ENCODE results near the gene LUM. TPM values are rescaled to one million over a fixed set of nuclear protein-coding genes. Genes with fewer than 3 reads are reported as not detected.

The LUM gene
- total RNA-seq, 6 experiments from 2014 or later: 5.1 to 51.2 (median 10.1) TPM

GRCh38 chr12:91099341-91099740 is 12.0 kb downstream of the LUM start:
- no peaks in the 10 kb centered on the region for H3K27me3 ChIP-seq
- TF ChIP-seq, protein P1, sequence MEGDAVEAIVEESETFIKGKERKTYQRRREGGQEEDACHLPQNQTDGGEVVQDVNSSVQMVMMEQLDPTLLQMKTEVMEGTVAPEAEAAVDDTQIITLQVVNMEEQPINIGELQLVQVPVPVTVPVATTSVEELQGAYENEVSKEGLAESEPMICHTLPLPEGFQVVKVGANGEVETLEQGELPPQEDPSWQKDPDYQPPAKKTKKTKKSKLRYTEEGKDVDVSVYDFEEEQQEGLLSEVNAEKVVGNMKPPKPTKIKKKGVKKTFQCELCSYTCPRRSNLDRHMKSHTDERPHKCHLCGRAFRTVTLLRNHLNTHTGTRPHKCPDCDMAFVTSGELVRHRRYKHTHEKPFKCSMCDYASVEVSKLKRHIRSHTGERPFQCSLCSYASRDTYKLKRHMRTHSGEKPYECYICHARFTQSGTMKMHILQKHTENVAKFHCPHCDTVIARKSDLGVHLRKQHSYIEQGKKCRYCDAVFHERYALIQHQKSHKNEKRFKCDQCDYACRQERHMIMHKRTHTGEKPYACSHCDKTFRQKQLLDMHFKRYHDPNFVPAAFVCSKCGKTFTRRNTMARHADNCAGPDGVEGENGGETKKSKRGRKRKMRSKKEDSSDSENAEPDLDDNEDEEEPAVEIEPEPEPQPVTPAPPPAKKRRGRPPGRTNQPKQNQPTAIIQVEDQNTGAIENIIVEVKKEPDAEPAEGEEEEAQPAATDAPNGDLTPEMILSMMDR (IDR thresholded peaks at IDR 0.05): no peak
- no peak for TF ChIP-seq POLR2A (IDR thresholded peaks at IDR 0.05)
- intact Hi-C loops (cut with DNase I): no loop called here
- ATAC-seq (no peak), DNase-seq (no peak)
- no peak overlapping the region for H3K4me3 ChIP-seq
- H3K4me1 ChIP-seq: no peaks in the 10 kb centered on the region
- no peaks in the 10 kb centered on the region for H3K36me3 ChIP-seq
- WGBS (ENCODE audit: insufficient coverage, low coverage, low lambda C conversion rate, missing lambda C conversion rate): 37% methylated on average over 2 of the region's 2 CpGs
- H3K9me3 ChIP-seq: no peaks in the 10 kb centered on the region
- no peak overlapping the region for H3K27ac ChIP-seq

DNA sequence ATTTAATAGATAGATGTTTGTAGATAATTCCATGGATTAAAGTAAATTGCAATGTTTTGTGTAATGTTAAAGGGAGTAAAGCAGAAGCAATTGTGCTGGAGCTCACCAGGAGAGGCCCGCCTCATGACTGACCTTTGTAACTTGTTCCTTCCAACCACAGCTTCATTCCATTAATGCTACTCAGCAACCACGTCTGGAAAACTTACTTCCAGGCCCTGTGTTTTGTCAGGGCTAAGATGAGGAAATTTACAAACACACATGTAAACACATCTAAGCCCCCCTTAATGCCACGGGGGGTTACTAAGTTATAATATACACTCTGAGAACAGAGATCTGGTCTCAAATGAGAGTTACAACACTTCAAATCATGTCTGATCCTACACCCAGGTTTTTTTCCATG is 12.4 kb downstream of the LUM start:
- intact Hi-C loops (cut with DNase I): no loop called here
- WGBS (ENCODE audit: insufficient coverage, low coverage, low lambda C conversion rate, missing lambda C conversion rate): 19% methylated on average over 2 of the region's 3 CpGs
- no peaks in the 10 kb centered on the region for H3K4me1 ChIP-seq
- no peak for ATAC-seq
- H3K27me3 ChIP-seq: no peaks in the 10 kb centered on the region
- H3K4me3 ChIP-seq: no peak overlapping the region
- H3K9me3 ChIP-seq: no peaks in the 10 kb centered on the region
- no peak for TF ChIP-seq POLR2A (IDR thresholded peaks at IDR 0.05)
- TF ChIP-seq, protein P1 (IDR thresholded peaks at IDR 0.05): no peak
- H3K36me3 ChIP-seq: no peaks in the 10 kb centered on the region
- no peak for DNase-seq
- no peak overlapping the region for H3K27ac ChIP-seq

GRCh38 chr12:91098461-91098860 is 12.8 kb downstream of the LUM start:
- Histone ChIP-seq H3K4me3 (no peak overlapping the region), H3K4me1 (no peaks in the 10 kb centered on the region), H3K9me3 (no peaks in the 10 kb centered on the region), H3K36me3 (no peaks in the 10 kb centered on the region), H3K27ac (no peak overlapping the region), H3K27me3 (no peaks in the 10 kb centered on the region)
- TF ChIP-seq, protein P1 (IDR thresholded peaks at IDR 0.05): no peak
- TF ChIP-seq POLR2A (IDR thresholded peaks at IDR 0.05): no peak
- DNase-seq (no peak), ATAC-seq (no peak)
- intact Hi-C loops (cut with DNase I): no loop called here

DNA sequence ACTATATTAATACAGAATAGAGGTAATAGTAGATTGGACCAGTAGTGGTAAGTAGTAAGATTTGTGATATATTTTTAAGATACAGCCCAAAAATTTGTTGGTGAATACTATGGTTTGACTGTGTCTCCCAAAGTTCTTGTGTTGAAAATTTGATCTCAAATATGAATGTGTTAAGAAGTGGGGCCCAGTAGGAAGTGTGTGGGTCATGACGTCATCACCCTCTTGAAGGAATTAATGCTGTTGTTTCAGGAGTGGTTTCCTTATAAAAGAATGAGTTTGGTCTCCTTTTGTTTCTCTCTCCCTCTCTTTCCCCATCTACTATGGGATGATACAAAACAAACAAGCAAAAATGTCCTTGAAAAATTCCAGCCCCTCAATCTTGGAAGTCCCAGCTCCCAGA is 16.3 kb downstream of the LUM start:
- TF ChIP-seq, protein P1 (IDR thresholded peaks at IDR 0.05): no peak
- no peak for TF ChIP-seq POLR2A (IDR thresholded peaks at IDR 0.05)
- DNase-seq (no peak), ATAC-seq (no peak)
- Histone ChIP-seq H3K9me3 (no peaks in the 10 kb centered on the region), H3K4me1 (peaks cover 0 to 2% (median 0%) of the 10 kb centered on the region in 4 donors), H3K27me3 (no peaks in the 10 kb centered on the region), H3K36me3 (no peaks in the 10 kb centered on the region), H3K27ac (no peak overlapping the region), H3K4me3 (no peak overlapping the region)
- 35% methylated on average over 1 of the region's 1 CpG for WGBS (ENCODE audit: insufficient coverage, low coverage, low lambda C conversion rate, missing lambda C conversion rate)
- intact Hi-C loops (cut with DNase I): no loop called here

DNA sequence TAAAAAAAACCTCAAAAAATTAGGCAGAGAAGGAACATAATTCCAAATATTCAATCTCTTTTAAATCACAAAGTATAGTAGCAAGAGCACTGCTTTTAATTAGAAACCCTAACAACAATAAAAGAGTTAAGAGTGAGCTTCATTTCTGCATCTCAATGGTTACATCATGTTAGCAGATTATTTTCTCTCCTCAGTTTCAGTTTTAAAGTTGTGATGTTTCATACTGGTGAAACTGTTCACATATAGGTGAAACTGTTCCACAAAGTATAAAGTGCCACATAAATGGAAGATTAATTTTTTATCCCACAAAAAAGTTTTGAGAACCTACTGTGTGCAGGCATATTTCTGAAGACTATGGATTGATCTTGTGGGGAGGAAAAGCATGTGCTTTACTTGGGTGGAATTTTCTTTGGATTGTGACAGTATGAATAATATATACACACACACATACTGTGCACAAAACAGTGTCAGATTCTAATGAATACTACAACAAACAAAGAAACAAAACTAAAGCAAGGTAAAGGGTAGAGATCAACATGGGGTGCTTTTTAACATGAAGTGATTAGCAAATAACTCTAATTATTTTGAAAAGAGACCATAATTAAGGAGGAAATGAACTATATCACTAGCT is 17.1 kb downstream of the LUM start:
- no peaks in the 10 kb centered on the region for H3K9me3 ChIP-seq
- no peak for DNase-seq
- H3K4me1 ChIP-seq: peaks cover 0 to 2% (median 0%) of the 10 kb centered on the region in 4 donors
- no peak overlapping the region for H3K4me3 ChIP-seq
- TF ChIP-seq POLR2A (IDR thresholded peaks at IDR 0.05): no peak
- TF ChIP-seq, protein P1 (IDR thresholded peaks at IDR 0.05): no peak
- H3K27ac ChIP-seq: no peak overlapping the region
- no peaks in the 10 kb centered on the region for H3K27me3 ChIP-seq
- intact Hi-C loops (cut with DNase I): no loop called here
- no peaks in the 10 kb centered on the region for H3K36me3 ChIP-seq
- no peak for ATAC-seq

Measured in right lobe of liver (tissue), 6 donors.